Activated CD4-positive, alpha-beta T cell treated with anti-CD3 and anti-CD28 coated beads, Interleukin-2, amount 10 ng/mL, durations not matched to agents 24 days and 14 days (primary cell): Measurements from ENCODE around the gene ICE1. TPM values are rescaled to one million over a fixed set of nuclear protein-coding genes. Genes with fewer than 3 reads are reported as not detected.
"Not testable (repeated sequence)": the region's sequence is repeated elsewhere in the genome, so short reads cannot be mapped to it uniquely, and the experiment has no call there.

Experiments
- DNase-seq: peaks from one replicate; pipeline ENCODE4 v3.0.0; 2022
- H3K27ac Mint-ChIP-seq: one replicate; pipeline ENCODE4 v1.8.0; 2022; ENCODE audit warnings: mild to moderate bottlenecking, mixed read lengths
- H3K27me3 Mint-ChIP-seq: one replicate; pipeline ENCODE4 v1.8.0; 2022; ENCODE audit warnings: mixed read lengths
- H3K36me3 Mint-ChIP-seq: one replicate; pipeline ENCODE4 v1.8.0; 2022; ENCODE audit warnings: low read depth, mild to moderate bottlenecking, mixed read lengths
- H3K4me1 Mint-ChIP-seq: one replicate; pipeline ENCODE4 v1.8.0; 2021; ENCODE audit warnings: mixed read lengths
- H3K4me3 Mint-ChIP-seq: one replicate; pipeline ENCODE4 v1.8.0; 2022; ENCODE audit warnings: mild to moderate bottlenecking, moderate library complexity, mixed read lengths
- H3K9me3 Mint-ChIP-seq: one replicate; pipeline ENCODE4 v1.8.0; 2021; ENCODE audit warnings: mixed read lengths
- intact Hi-C: fragments of 100-400 bp; cut with micrococcal nuclease; formaldehyde crosslinking; loops from one replicate; pipeline ENCODE4 v1.15.1; 2023
- total RNA-seq: library from RNA; stranded (reverse); gene quantifications from 2 replicates; pipeline ENCODE4 v1.2.3, GENCODE V29; 2022

The ICE1 gene
- total RNA-seq, 1 donor from 2014 or later = 36.9 TPM

DNA sequence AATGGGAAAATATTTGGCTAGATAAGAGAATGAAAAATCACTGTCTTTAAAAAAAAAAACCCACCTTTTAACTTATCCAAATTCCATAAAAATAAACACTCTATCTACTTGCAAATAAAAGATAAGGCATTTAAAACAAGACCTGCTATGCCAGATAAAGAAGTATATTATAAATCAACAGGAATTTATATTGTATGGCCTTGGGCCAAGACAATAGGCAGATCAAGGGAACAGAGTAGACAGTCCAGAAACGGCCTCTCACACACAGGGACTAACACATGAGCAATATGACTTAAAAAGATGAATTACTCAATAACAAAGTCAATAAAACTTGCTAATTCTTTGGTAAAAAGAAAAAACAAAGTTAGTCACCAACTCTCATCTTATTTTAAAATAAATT, 34.7 kb upstream of the ICE1 start:
- DNase-seq = no peak
- Mint-ChIP-seq H3K36me3 (no peaks in the 10 kb centered on the region), H3K27me3 (no peaks in the 10 kb centered on the region), H3K27ac (no peak overlapping the region), H3K9me3 (no peaks in the 10 kb centered on the region), H3K4me1 (no peaks in the 10 kb centered on the region), H3K4me3 (no peak overlapping the region)
- intact Hi-C loops = no loop called here

DNA sequence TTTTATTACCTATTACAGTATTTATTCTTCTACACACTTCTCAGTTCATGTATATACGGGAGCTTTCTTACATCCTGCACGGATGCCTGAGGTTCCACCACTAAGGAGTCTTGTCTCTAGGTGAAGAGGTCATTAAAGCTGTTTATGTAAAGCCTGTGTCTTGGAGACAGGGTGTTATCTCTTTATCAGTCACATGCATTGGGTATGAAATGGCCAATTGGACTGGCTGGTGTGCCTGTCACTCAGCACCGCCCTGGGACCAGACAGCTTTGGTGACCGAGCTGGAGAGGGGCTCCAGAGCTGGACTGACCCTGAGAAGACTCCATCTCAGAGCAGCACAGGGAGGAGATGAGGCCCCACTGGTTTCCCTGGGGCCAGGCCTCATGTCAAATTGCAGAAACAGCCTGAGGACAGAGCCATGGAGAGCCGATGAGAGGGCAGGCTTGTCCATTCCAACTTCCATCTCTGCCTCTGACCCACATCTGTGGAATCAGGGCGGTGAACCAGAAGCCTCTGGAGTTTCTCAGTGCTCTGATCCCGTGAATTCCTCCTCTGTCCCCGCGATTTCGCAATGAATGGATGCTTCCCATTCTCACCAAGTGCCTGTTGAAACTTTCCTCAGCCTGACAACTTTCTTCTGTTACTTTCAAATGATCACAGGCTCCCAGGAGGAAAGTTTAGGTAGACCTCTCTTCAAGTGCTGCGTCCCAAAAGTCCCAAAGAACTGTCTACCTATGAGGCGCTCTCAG, 32.2 kb upstream of the ICE1 start:
- intact Hi-C loops, H3K4me3 Mint-ChIP-seq, H3K27ac Mint-ChIP-seq, H3K36me3 Mint-ChIP-seq, DNase-seq, H3K4me1 Mint-ChIP-seq, H3K27me3 Mint-ChIP-seq, H3K9me3 Mint-ChIP-seq: not testable (repeated sequence)

DNA sequence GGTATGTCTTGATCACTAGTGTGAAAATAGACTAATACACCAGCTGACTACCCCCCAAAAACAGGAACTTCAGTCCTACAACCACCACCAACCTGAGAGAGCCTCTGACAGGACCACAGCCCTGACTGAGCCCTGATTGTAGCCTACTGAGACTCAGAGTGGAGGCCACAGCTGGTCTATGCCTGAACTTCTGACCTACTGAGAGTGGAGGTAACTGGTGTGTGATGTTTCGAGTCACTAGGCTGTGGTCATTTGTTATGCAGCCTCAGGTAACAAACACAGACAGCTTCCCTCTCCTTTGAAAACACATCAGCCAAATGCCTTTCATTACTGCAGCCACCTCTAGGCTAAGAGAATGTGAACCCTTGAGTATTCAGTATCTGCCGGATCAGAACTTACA, 30.0 kb upstream of the ICE1 start:
- H3K4me3 Mint-ChIP-seq, H3K9me3 Mint-ChIP-seq, DNase-seq, intact Hi-C loops, H3K4me1 Mint-ChIP-seq, H3K36me3 Mint-ChIP-seq, H3K27me3 Mint-ChIP-seq, H3K27ac Mint-ChIP-seq: not testable (repeated sequence)

DNA sequence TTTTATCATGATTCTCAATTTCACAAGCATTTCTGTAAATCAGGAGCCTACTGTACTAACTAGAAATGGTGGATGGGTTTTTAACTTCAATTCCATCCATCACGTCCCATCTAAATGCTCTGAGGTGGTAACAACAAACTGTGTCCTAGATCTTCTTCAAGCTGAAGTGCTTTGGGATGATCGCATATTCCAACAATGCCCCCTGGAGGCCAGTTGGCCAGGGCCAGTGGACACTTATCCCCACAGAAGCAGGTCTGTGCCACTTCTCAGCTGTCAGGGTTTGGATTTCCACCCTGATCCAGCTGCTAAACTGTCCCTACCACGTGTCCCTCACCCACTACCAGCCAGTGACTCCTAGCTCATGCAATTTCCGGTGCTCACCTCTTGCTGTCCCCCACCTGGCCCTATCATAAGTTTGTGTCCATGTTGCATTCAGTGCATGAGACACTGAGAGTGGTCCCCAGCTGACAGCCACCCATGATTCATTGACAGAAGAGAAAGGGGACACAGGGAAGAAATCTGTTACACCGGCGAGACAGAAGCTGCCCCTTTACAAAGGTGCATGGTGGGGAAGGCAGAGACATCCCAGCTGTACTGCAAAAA, 28.0 kb upstream of the ICE1 start:
- H3K27ac Mint-ChIP-seq, intact Hi-C loops, H3K4me3 Mint-ChIP-seq, H3K9me3 Mint-ChIP-seq, H3K4me1 Mint-ChIP-seq, H3K27me3 Mint-ChIP-seq, H3K36me3 Mint-ChIP-seq, DNase-seq: not testable (repeated sequence)

DNA sequence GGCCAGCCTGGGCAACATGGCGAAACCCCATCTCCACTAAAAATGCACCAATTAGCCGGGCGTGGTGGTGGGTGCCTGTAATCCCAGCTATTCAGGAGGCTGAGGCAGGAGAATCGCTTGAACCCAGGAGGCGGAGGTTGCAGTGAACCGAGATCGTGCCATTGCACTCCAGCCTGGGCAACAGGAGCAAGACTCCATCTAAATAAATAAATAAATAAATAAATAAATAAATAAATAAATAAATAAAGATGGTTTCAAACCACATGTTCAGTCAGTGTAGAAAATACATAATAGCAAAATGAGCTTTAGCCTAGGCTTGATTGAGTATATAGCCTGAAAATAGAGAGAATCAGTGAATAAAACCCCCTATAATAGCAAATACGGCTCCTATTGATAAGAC, 27.4 kb upstream of the ICE1 start:
- H3K4me1 Mint-ChIP-seq, H3K36me3 Mint-ChIP-seq, H3K27ac Mint-ChIP-seq, DNase-seq, H3K4me3 Mint-ChIP-seq, H3K9me3 Mint-ChIP-seq, H3K27me3 Mint-ChIP-seq, intact Hi-C loops: not testable (repeated sequence)

DNA sequence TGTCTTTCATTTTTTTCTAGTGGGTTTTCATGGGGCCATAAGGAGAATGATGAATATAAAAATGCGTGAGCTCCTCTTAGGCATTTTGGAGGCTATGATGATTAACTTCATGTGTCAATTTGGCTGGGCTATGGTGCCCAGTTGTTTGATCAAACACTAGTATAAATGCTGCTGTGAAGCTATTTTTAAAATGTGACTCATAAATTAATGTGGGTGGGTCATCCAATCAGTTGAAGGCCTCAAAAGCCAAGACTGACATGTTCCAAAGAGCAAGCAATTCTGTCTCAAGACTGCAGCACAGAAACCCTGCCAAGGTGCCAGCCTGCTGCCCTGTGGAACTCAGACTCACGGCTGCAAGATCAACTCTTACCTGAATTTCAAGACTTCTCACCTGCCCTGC, 24.4 kb upstream of the ICE1 start:
- no peaks in the 10 kb centered on the region for H3K4me1 Mint-ChIP-seq
- no peak overlapping the region for H3K27ac Mint-ChIP-seq
- no peaks in the 10 kb centered on the region for H3K36me3 Mint-ChIP-seq
- no peak overlapping the region for H3K4me3 Mint-ChIP-seq
- DNase-seq = no peak
- no peaks in the 10 kb centered on the region for H3K9me3 Mint-ChIP-seq
- H3K27me3 Mint-ChIP-seq = no peaks in the 10 kb centered on the region
- intact Hi-C loops = no loop called here

DNA sequence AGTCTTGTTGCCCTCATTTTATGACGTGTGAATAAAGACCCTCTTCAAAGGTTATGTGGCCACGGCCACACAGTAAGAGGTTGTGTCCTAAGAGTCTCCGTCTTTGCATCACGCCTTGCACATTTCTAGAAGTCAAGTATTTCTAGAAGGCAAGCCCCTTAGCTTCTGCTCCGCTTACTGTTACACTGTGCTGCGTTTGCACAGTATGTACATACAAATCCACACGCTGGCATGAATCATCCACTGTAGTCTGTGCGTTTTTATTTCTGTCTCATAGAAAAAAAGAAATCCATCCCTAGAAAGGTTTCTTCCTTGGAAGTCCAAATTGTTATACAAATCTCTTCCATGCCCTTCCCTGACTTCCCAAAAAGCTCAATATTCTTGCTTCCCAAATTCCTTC, 21.4 kb upstream of the ICE1 start:
- Mint-ChIP-seq H3K27me3 (no peaks in the 10 kb centered on the region), H3K4me3 (no peak overlapping the region), H3K9me3 (no peaks in the 10 kb centered on the region), H3K36me3 (no peaks in the 10 kb centered on the region), H3K4me1 (no peaks in the 10 kb centered on the region), H3K27ac (no peak overlapping the region)
- DNase-seq = no peak
- intact Hi-C loops = no loop called here

DNA sequence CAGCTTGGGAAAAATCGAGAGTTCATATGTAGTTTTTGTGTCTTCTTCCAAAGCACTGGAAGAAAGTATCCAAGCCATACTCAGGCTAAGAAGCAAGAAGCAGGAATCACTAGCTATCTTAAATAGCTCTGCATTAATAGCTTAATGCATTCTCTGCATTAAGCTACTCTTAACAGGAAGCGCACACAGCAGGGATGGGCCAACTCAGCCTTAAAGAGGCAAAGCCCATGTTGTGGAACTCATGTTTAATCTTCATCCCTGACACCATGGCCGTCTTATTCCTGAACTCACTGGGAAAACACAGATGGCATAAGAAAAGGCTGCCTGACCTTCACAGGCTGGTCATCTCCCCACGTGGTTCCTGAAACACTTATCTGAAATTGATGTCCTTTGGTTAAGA, 18.7 kb upstream of the ICE1 start:
- H3K4me3 Mint-ChIP-seq = no peak overlapping the region
- no peak overlapping the region for H3K27ac Mint-ChIP-seq

DNA sequence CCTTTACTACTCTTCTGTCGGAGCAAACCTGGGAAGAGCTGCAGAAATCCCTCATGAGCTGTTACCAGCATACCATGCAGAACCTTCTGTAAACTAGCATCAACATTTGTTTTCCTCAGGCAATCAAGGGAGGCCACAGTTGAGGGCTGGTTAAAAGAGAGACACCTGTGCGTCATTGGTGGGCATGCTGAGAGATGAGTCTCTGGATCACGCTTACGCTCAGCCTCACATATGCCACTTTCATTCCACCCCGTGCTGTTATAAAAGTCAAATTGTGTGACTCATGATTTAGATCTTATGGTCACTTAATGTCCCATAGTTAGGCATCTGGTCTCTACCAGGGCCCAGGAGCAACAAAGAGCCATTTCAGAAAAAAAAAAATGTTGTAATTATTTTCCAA, 18.1 kb upstream of the ICE1 start:
- DNase-seq = no peak
- H3K27ac Mint-ChIP-seq = no peak overlapping the region
- H3K27me3 Mint-ChIP-seq = no peaks in the 10 kb centered on the region
- H3K36me3 Mint-ChIP-seq = no peaks in the 10 kb centered on the region
- H3K4me3 Mint-ChIP-seq = no peak overlapping the region
- intact Hi-C loops = no loop called here
- no peaks in the 10 kb centered on the region for H3K9me3 Mint-ChIP-seq
- H3K4me1 Mint-ChIP-seq = no peaks in the 10 kb centered on the region

More for the DNA sequence above, 18.7 kb upstream of the ICE1 start:
- Mint-ChIP-seq H3K27me3 (no peaks in the 10 kb centered on the region), H3K9me3 (no peaks in the 10 kb centered on the region), H3K36me3 (no peaks in the 10 kb centered on the region), H3K4me1 (no peaks in the 10 kb centered on the region)
- no peak for DNase-seq
- intact Hi-C loops = no loop called here

DNA sequence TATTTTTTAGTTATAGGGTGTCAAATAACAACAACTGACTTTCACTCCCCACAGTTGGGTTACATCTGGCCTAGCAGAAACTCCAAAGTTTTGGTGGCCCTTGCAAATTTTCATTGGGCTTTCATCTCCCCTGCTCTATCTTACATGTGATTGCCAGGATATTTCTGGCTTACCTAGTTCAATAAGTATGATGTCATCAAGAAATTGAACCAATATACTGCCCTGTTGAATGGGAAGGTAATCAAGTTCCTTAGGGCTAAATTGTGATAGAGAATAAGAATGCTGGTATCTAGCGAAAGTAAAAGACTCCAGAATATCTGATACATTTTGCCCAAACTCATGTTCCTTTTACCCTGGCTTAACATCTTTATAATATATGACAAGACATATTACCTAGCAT, 17.0 kb upstream of the ICE1 start:
- intact Hi-C loops = no loop called here
- Mint-ChIP-seq H3K4me1 (no peaks in the 10 kb centered on the region), H3K4me3 (no peak overlapping the region)

DNA sequence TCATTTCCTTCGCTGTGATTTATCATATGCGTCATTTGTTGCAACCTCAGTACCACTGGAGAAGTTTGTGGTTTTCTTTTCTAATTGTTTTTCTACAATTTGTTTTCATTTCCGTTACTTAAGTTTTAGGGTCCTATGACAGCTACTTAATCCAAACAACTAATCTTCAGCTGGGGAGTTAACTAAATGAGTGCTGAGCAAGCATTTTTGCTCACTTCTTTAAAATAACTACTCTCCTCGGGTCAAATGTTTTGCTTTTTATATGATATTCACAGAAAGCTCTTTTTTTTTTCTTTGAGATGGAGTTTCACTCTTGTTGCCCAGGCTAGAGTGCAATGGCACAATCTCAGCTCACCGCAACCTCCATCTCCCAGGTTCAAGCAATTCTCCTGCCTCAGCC, 14.6 kb upstream of the ICE1 start:
- Mint-ChIP-seq H3K27me3 (no peaks in the 10 kb centered on the region), H3K27ac (no peak overlapping the region), H3K4me1 (no peaks in the 10 kb centered on the region), H3K4me3 (no peak overlapping the region), H3K36me3 (no peaks in the 10 kb centered on the region), H3K9me3 (no peaks in the 10 kb centered on the region)
- DNase-seq = no peak
- intact Hi-C loops = no loop called here

More for the DNA sequence above, 17.0 kb upstream of the ICE1 start:
- Mint-ChIP-seq H3K27me3 (no peaks in the 10 kb centered on the region), H3K9me3 (no peaks in the 10 kb centered on the region), H3K36me3 (no peaks in the 10 kb centered on the region), H3K27ac (no peak overlapping the region)
- no peak for DNase-seq

DNA sequence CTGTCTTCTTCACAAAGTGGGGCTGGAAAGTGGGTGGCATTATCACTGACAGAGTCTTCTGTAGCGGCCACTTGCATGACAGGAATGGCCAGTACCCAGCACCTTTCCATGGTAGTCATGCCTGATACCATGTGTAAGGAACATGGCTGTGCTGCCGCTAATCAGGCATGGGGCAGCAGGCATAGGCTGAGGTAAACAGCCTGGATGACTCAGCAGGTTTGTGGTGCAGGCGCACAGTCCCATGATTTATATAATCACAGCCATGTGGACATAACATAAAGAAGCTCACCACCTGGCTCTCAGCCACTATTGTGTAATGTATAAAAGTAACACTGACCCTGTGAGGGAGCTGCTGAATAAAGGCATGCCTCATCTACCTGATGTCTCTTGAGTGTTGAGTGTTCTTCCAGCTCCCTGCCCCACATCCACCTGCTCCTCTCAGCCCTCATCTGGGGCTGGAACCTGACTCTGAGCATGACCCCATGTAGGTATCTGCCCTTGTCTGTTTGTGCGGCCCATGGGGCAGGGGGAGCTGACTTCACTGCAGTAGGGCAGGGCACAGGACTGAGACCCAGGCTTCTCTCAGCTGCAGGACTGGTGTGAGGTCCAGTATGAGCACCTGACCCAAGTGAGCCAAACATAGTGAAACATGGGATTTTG, 13.2 kb upstream of the ICE1 start:
- no peak overlapping the region for H3K27ac Mint-ChIP-seq
- no peaks in the 10 kb centered on the region for H3K4me1 Mint-ChIP-seq
- no peaks in the 10 kb centered on the region for H3K9me3 Mint-ChIP-seq
- intact Hi-C loops = no loop called here
- no peaks in the 10 kb centered on the region for H3K36me3 Mint-ChIP-seq
- no peak overlapping the region for H3K4me3 Mint-ChIP-seq
- H3K27me3 Mint-ChIP-seq = no peaks in the 10 kb centered on the region
- no peak for DNase-seq

DNA sequence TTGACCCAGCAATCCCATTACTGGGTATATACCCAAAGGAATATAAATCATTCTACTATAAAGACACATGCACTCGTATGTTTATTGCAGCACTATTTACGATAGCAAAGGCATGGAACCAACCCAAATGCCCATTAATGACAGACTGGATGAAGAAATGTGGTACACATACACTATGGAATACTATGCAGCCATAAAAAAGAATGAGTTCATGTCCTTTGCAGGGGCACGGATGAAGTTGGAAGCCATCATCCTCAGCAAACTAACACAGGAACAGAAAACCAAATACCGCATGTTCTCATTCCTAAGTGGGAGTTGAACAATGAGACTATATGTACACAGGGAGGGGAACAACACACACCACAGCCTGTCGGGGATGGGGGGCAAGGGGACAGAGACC, 8.6 kb upstream of the ICE1 start:
- intact Hi-C loops, H3K27me3 Mint-ChIP-seq, H3K4me1 Mint-ChIP-seq, H3K36me3 Mint-ChIP-seq, DNase-seq, H3K4me3 Mint-ChIP-seq, H3K9me3 Mint-ChIP-seq, H3K27ac Mint-ChIP-seq: not testable (repeated sequence)

DNA sequence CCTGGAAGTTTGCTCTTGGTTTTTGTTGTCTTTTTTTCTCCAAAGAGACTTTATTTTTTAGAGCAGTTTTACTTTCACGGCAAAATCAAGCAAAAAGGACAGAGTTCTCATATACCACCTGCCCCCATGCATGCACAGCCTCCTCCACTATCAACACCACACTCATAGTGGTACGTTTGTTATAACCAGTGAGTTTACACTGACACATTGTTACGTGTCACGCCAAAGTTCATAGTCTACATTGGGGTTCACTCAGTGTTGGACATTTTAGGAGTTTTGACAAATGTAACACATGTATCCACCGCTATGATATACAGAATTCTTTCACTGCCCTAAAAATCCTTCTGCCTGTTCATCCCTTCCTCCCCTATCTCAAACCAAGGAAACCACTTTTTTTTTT, 7.5 kb upstream of the ICE1 start:
- H3K9me3 Mint-ChIP-seq = no peaks in the 10 kb centered on the region
- peaks cover 4% of the 10 kb centered on the region for H3K4me1 Mint-ChIP-seq
- H3K27me3 Mint-ChIP-seq = no peaks in the 10 kb centered on the region
- DNase-seq = no peak
- H3K4me3 Mint-ChIP-seq = no peak overlapping the region
- no peaks in the 10 kb centered on the region for H3K36me3 Mint-ChIP-seq
- intact Hi-C loops = no loop called here
- H3K27ac Mint-ChIP-seq = no peak overlapping the region
